K562 (cell line): ENCODE measurements around the gene CCNQ.

Experiments
- DMBX1 ChIP-seq: fragments of 250-450 bp; sonication (Bioruptor Pico); IDR thresholded peaks from 2 replicates; pipeline ENCODE4 v1.8.0; 2022; ENCODE audit warnings: inconsistent platforms, mild to moderate bottlenecking, moderate library complexity, borderline replicate concordance
- ETV6 ChIP-seq, 3 experiments: fragments of 150-350 bp in 1 of 3; sonication (generic) in 1 of 3; formaldehyde crosslinking in 1 of 3; IDR thresholded peaks; 2 replicates each; pipeline versions ENCODE4 v1.6.1 to v1.8.0; 2014 to 2022; ENCODE audit warnings: borderline replicate concordance in 2 of 3, low read depth in 2 of 3, antibody characterized with exemption in 1 of 3, low read length in 1 of 3, mild to moderate bottlenecking in 1 of 3, missing genetic modification reagents in 1 of 3
- ID3 ChIP-seq, 2 experiments: fragments of 250-450 bp in 1 of 2; fragments of 450-650 bp in 1 of 2; sonication (Bioruptor Pico) in 1 of 2; IDR thresholded peaks; 2 replicates each; pipeline versions ENCODE4 v1.6.1 to v1.8.0; 2016 to 2021; ENCODE audit warnings: mild to moderate bottlenecking in 2 of 2, moderate library complexity in 2 of 2, missing compliant biosample characterization in 1 of 2, missing genetic modification characterization in 1 of 2
- KAT2B ChIP-seq: IDR thresholded peaks from one replicate; pipeline ENCODE4 v1.6.1; 2012; ENCODE audit warnings: low read depth, mild to moderate bottlenecking, control low read depth, inconsistent platforms, low read length, moderate library complexity
- POLR2A ChIP-seq: fragments of 450-650 bp; conservative IDR thresholded peaks from 2 replicates; pipeline ENCODE4 v1.6.1; 2016
- STAT6 ChIP-seq: sonication (generic); formaldehyde crosslinking; IDR thresholded peaks from 2 replicates; pipeline ENCODE4 v1.8.1; 2023; ENCODE audit warnings: mild to moderate bottlenecking, missing genetic modification reagents
- TAF1 ChIP-seq: IDR thresholded peaks from 2 replicates; pipeline ENCODE4 v1.6.1; 2011; ENCODE audit warnings: mild to moderate bottlenecking, low read length, moderate library complexity; ENCODE audit not compliant: insufficient read depth, control insufficient read depth, severe bottlenecking; ENCODE audit errors: extremely low read depth
- TARDBP ChIP-seq: fragments of 450-650 bp; IDR thresholded peaks from 2 replicates; pipeline ENCODE4 v1.6.1; 2016
- ZFP91 ChIP-seq: sonication (generic); formaldehyde crosslinking; IDR thresholded peaks from 2 replicates; pipeline ENCODE4 v1.8.0; 2022; ENCODE audit warnings: mild to moderate bottlenecking, missing genetic modification reagents
- ZKSCAN1 ChIP-seq: fragments of 150-350 bp; IDR thresholded peaks from 2 replicates; pipeline ENCODE4 v1.6.1; 2016; ENCODE audit warnings: low read depth, low read length
- ZNF324 ChIP-seq: fragments of 250-450 bp; sonication (Bioruptor Pico); IDR thresholded peaks from 2 replicates; pipeline ENCODE4 v1.4.0; 2020; ENCODE audit warnings: mild to moderate bottlenecking

GRCh38 chrX:153560000-153560399 is 38.9 kb downstream of the CCNQ start:
- TF ChIP-seq STAT6 (CRISPR knock-in tag), result no peak
- TF ChIP-seq ZFP91 (CRISPR knock-in tag), result no peak
- TF ChIP-seq DMBX1 (CRISPR knock-in tag), result no peak
- TF ChIP-seq TARDBP, result no peak
- no peak for TF ChIP-seq ZKSCAN1
- TF ChIP-seq ID3 (CRISPR knock-in tag; IDR thresholded peaks at IDR 0.05), result no peak
- no peak for TF ChIP-seq ID3 (tag; IDR thresholded peaks at IDR 0.05)
- TF ChIP-seq POLR2A, result no peak
- no peak for TF ChIP-seq ZNF324 (CRISPR knock-in tag)
- TF ChIP-seq TAF1, result no peak
- TF ChIP-seq KAT2B, result no peak
- no peak for TF ChIP-seq ETV6 (IDR thresholded peaks at IDR 0.05; ENCODE audit: borderline replicate concordance in 1 of 2, low read depth in 2 of 2, low read length in 1 of 2)
- no peak for TF ChIP-seq ETV6 (CRISPR knock-in tag; IDR thresholded peaks at IDR 0.05; ENCODE audit: borderline replicate concordance)
